ENCODE measurements around the gene SELE.

The SELE gene

DNA sequence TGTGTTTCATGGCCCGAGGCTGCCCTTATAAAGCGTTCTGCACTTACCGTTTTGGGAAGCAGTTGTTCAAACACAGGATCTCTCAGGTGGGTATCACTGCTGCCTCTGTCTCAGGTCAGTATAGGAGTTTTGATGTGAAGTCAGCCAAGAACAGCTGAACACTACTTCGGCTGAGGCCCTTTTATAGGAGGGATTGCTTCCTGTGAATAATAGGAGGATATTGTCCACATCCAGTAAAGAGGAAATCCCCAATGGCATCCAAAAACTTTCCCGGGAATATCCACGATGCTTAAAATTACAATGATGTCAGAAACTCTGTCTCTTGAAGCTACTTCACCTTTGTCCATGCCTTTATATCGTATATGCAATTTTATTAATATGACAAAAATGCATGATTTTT, at the start of gene SELE:
Gene SELE, minus strand, starts transcription at position 156 of the 400 bp plus-strand sequence. CDS start 467 bp downstream, outside the sequence.
- no peak for DNase-seq (ENCODE audit: low read depth)

DNA sequence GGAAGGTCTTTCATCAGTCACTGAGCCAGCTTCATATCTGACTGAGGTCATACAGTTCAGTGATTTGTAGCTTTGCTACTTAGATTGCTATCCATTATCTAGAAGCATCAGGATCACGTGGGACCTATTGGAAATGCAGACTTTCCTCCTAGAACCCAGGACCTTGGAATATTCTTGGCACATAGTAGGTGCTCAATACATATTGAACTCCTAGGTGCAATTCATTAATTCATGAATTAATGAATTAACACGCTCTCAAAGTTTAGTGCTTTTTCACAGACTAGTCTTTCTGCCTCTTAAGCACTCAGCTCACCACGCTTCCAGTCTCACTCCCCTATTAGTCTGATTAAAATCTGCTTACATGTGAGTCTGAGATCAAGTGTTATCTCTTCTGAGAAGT, 48.7 kb upstream of the SELE start:
- DNase-seq (ENCODE audit: low read depth) = no peak

- DNase-seq (ENCODE audit: low read depth) = no peak
Observed at GRCh38 chr1:169779970-169780369, 46.1 kb upstream of the SELE start.

DNA sequence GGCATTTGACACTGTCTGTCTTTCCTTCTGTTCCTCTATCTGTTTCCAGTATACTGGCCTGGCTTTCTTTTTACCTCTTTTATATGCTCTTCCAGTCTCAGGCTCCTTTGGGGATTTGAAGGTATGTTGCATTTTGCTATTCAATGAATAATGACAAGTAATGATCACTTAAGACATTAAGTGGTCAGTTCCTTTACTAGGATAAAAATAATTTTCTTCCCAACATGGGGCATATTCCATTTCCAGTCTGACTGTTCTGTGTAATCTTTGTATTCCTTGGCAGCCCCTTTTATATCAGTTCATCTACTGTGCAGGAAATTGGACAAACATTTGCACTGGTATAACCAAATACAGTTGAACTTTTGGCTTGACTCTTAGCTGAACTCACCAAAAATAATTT, 45.3 kb upstream of the SELE start:
- no peak for DNase-seq (ENCODE audit: low read depth)

DNA sequence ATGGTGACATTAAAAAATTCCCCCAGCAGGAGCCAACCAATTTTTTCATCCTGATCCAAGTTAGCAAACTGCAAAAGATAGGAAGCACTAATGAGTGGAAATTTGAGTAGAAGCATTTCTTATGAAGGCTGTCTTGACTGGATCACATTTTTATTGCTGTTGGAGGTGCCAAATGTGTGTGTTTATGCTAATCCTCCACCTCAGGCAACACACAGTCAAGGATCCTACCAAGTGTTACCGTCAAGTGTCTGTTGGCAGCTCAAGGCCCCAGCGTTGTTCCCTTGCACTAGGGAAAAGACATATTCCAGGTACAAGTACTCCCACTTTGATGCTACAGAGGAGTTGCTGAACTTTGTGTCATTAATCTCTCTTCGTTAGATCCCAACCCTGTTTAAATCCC, 42.6 kb upstream of the SELE start:
- no peak for DNase-seq (ENCODE audit: low read depth)

GRCh38 chr1:169768161-169768560, 34.3 kb upstream of the SELE start:
- DNase-seq (ENCODE audit: low read depth) = no peak

- no peak for DNase-seq (ENCODE audit: low read depth)
Observed at GRCh38 chr1:169765580-169766331, 31.9 kb upstream of the SELE start.

DNA sequence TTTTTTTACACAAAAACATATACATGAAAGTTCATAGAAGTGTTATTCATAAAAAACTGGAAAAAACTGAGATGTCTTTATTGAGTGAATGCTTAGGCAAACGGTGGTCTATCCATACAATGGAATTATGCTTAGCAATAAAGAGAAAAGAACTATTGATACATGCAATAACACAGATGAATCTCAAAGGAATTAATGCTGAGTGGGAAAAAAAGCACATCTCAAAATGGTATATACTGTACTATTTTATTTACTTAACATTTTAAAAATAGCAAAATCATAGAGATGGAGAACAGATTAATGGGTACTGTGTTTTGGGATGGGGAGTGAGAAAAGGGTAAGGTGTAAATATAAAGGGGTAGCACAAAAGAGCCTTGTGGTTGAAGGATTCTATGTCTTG, 31.0 kb upstream of the SELE start:
- DNase-seq (ENCODE audit: low read depth) = no peak

DNA sequence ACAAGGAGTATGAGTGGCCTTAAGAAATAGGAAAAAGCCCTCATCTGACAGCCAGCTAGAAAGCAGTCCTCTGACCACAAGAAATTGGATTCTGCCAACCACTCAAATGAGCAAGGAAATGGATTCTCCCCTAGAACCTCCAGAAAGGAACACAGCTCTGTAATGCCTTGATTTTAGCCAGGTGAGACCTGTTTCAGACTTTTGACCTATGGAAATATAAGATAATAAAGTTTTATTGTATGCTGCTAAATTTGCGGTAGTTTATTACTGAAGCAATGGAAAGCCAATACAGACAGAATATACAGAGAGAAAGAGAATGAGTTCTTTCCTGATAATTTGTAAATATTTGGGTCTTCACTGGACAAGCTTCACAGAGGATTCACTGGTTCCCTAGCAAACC, 28.8 kb upstream of the SELE start:
- DNase-seq (ENCODE audit: low read depth) = no peak

DNA sequence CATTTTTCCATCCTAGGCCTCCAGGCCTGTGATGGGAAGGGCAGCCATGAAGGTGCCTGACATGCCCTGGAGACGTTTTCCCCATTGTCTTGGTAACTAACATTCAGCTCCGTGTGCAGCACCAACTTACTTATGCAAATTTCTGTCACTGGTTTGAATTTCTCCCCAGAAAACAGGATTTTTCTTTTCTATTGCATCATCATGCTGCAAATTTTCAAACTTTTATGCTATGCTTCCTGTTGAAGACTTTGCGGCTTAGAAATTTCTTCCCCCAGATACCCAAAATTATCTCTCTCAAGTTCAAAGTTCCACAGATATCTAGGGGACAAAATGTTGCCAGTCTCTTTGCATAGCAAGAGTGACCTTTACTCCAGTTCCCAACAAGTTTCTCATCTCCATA, 25.2 kb upstream of the SELE start:
- DNase-seq (ENCODE audit: low read depth) = no peak

GRCh38 chr1:169753549-169753948, 19.7 kb upstream of the SELE start:
- DNase-seq (ENCODE audit: low read depth) = no peak

DNA sequence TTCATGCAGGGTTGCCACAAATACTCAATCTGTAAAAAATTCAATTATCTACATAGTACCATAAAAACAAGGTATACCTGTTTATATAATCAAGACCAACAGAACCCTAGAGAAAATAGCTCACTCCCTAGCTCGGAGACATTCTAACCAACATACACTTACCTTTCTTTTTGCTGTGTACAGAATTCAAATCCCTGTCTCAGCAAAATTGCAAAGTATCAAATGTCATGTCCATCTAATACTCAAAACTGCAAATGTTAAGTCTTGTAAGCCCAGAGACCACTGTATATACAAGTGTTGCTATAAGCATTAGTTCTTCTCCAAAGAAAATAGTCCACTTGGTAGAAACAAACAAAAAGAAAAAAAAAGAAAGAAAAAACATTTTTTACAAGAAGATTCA, 16.2 kb upstream of the SELE start:
- no peak for DNase-seq (ENCODE audit: low read depth)

- DNase-seq (ENCODE audit: low read depth) = no peak
Observed at GRCh38 chr1:169746550-169746949, 12.7 kb upstream of the SELE start.

DNA sequence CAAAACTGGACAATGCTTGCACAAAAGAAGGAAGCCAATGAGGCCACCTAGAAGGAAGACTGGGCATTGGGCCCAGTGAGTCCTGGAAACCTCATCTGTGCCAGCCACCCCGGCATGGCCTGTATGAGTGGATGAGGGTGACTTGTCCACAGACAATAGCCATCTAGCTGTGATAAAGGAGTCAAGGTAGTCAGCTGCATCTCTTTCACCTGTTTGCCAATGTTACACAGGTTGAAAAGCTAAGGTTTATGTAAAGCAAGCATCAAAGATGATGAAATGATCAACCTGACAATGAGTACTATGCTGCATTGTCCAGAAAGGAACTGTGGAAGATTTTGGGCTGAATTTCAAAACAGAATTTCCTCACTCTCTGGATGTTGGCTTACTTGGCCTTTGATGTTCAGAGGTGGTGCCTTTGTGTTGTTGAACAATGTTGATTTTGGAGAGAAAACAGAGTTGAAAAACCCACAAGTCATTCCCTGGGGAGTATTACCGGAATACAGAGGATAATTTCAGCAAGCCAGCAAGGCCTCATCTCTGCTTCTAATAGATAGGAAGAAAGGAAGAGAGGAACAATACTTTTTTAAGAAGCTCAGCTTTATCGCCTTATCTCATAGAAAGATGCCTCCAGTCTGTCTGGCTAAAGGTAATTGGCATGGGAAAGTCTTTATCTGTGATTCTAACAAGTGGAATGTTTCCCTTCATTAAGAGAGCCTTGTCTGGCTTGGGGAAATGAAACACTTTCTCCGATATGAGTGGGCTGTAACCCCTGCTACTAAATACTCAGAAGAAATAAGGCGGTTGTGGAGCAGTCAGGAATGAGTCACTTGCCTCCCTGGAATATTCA, 11.4 kb upstream of the SELE start:
- no peak for DNase-seq (ENCODE audit: low read depth)

GRCh38 chr1:169741666-169742394, 8.0 kb upstream of the SELE start:
- no peak for DNase-seq (ENCODE audit: low read depth)

GRCh38 chr1:169739980-169740379, 6.1 kb upstream of the SELE start:
- no peak for DNase-seq (ENCODE audit: low read depth)

DNA sequence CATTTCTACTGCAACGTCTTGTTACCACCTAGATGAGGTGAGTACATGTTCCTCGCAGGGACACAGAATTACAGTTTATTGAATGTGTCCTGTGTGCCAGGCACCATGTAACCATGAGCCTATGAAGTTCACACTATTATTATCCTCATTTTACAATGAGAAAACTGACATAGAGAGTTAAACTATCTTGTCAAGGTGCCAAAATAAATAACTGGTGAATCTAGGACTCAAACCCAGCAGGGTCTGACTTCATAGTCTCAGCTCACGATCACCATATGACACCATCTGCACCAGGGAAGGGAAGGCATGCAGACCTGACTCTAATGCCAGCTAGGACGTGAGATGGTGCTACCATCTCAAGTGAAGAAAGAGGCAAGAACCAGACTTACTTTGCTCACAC, 2.4 kb downstream of the SELE start:
- DNase-seq (ENCODE audit: low read depth) = no peak

DNA sequence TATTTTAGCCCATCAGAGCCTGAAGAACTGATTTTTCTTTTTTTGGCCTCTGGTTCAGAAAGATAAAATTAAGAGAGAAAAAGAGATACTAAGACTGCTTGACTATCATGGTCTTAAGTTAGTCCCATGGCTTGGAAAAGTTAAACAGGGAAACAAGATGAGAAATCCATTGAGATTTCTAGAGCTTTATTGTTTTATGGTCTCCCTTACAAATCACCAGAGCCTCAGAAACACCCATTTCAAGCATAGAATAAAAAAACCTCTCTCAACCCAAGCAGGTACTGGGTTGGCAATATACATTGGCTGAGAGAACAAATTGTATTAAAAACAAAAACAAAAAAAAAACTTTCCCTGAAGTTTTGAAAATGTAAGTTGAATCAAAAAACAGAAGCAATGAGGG, 3.9 kb downstream of the SELE start:
- DNase-seq (ENCODE audit: low read depth) = no peak

GRCh38 chr1:169727307-169727706, 6.6 kb downstream of the SELE start:
- no peak for DNase-seq (ENCODE audit: low read depth)

DNA sequence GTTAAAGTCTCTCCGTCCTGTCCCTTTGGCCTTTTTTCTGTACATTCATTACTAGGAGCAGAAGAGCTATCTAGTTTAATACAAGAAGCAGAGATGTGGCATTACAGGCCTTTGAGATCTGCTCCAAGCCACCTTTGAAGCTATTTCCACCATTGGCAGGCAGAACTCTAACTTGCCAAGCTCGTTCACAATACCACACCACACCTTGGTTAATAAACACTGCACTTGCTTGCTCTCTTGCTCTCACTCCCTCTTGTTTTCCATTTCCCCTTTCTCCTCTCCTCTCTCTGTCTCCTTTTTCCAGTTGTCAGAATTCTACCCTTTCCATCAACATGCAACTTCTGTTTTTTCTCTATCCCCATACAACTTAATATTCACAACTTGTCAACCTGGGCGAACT, 7.0 kb downstream of the SELE start:
- no peak for DNase-seq (ENCODE audit: low read depth)

GRCh38 chr1:169725930-169726329, 7.9 kb downstream of the SELE start:
- DNase-seq (ENCODE audit: low read depth) = no peak

DNA sequence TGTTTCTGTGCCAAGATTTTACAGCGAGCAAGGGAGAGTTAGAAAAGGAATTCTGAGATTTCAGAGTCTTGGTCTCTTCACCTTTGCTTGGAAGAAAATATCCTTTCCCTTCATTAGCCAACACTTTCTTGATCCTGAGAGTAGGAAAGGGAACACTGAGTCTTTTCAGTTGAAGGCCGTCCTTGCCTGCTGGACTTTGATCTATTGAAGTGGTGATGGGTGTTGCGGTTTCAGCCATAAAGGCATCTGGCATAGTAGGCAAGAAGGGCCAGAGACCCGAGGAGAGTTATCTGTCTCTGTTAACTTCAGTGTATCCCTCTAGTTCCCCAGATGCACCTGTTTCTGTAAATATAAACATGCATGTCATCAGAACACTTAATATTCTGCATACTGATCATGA, 9.7 kb downstream of the SELE start:
- no peak for DNase-seq (ENCODE audit: low read depth)

DNA sequence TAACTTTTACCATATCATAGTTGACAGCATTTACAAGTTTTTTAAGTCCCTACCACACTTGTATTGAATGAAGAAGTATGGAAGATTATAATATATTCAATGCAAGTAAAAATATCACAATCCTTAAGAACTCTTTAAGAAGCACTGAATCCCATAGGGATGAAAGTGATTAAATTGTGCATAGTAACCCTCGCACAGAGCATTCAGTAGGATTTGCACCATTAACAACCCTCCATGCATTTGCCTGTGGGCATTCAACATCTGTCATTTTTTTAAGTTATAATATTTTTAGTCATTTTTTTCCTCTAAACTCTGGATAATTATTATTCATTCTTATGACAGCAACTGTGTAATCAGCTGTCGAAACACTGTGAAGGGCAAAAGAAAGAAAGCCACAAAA, 10.1 kb downstream of the SELE start:
- no peak for DNase-seq (ENCODE audit: low read depth)
